AG04450 (cell line): Measurements from ENCODE around the gene DNAJC1. TPM values are rescaled to one million over a fixed set of nuclear protein-coding genes. Genes with fewer than 3 reads are reported as not detected.

Source experiments
- CTCF ChIA-PET: fragments of 300-600, 350-600 bp; formaldehyde crosslinking; extraction: SDS; loops from one replicate; lab custom pipeline; 2022; ENCODE audit warnings: antibody characterized with exemption, inconsistent platforms; lab: Charles Lee
- POLR2A ChIA-PET: fragments of 350-600 bp; formaldehyde crosslinking; extraction: SDS; loops from one replicate; lab custom pipeline; 2021; ENCODE audit warnings: antibody characterized with exemption, inconsistent platforms; lab: Yijun Ruan, JAX
- DNase-seq: peaks from one replicate; pipeline ENCODE4 v3.0.0-alpha.2; 2011; ENCODE audit warnings: low read depth, low spot score
- H3K27ac ChIP-seq: one replicate; pipeline ENCODE4 v1.5.1; 2012; ENCODE audit warnings: low read depth, low read length, control low read depth
- H3K27me3 ChIP-seq: one replicate; pipeline ENCODE4 v1.6.0; 2012; ENCODE audit warnings: low read length; ENCODE audit not compliant: control insufficient read depth, insufficient read depth
- H3K4me3 ChIP-seq: 2 replicates; pipeline ENCODE4 v1.5.1; 2011; ENCODE audit warnings: mild to moderate bottlenecking, low read depth, low read length, control low read depth
- H3K9me3 ChIP-seq: 2 replicates; pipeline ENCODE4 v1.5.1; 2012; ENCODE audit warnings: low read length; ENCODE audit not compliant: control insufficient read depth, insufficient read depth
- CTCF ChIP-seq: IDR thresholded peaks from 2 replicates; pipeline ENCODE4 v1.5.1; 2011; ENCODE audit warnings: low read depth, low read length, control low read depth, inconsistent platforms
- polyA plus RNA-seq: library from polyadenylated mRNA; depleted of rRNA; stranded (reverse); fragments of >200 nt; gene quantifications from 2 replicates; pipeline ENCODE4 v1.2.3, GENCODE V29; 2011

DNAJC1 gene
- polyA plus RNA-seq, 1 experiment, result 21.5 TPM

GRCh38 chr10:21760332-21760731 lies 243.2 kb downstream of the DNAJC1 start:
- ChIA-PET POLR2A (no interaction called here), CTCF (no interaction called here)
- H3K27me3 ChIP-seq, result no peaks in the 10 kb centered on the region
- no peaks in the 10 kb centered on the region for H3K9me3 ChIP-seq
- no peak overlapping the region for H3K27ac ChIP-seq
- no peak overlapping the region for H3K4me3 ChIP-seq
- no peak for TF ChIP-seq CTCF
- DNase-seq, result no peak

GRCh38 chr10:21759232-21759631 lies 244.3 kb downstream of the DNAJC1 start:
- ChIA-PET CTCF (interaction anchor here (1.7 kb wide), 1 partner anchor 195 kb away, joined by 5 read pairs; no protein-coding TSS in a partner anchor), POLR2A (no interaction called here)
- no peak for TF ChIP-seq CTCF
- no peaks in the 10 kb centered on the region for H3K9me3 ChIP-seq
- no peak overlapping the region for H3K4me3 ChIP-seq
- DNase-seq, result no peak
- H3K27me3 ChIP-seq, result no peaks in the 10 kb centered on the region
- no peak overlapping the region for H3K27ac ChIP-seq

- no peak overlapping the region for H3K4me3 ChIP-seq
- no peaks in the 10 kb centered on the region for H3K27me3 ChIP-seq
- no peak for TF ChIP-seq CTCF
- DNase-seq, result no peak
- CTCF ChIA-PET, result interaction anchor here (1.7 kb wide), 1 partner anchor 195 kb away, joined by 5 read pairs; no protein-coding TSS in a partner anchor
- POLR2A ChIA-PET, result no interaction called here
- no peak overlapping the region for H3K27ac ChIP-seq
- H3K9me3 ChIP-seq, result no peaks in the 10 kb centered on the region
Observed at GRCh38 chr10:21758696-21759095, 244.8 kb downstream of the DNAJC1 start.

GRCh38 chr10:21758239-21758638 lies 245.3 kb downstream of the DNAJC1 start:
- Histone ChIP-seq H3K9me3 (no peaks in the 10 kb centered on the region; the same call in 1 of the 2 replicates), H3K27me3 (no peaks in the 10 kb centered on the region), H3K4me3 (no peak overlapping the region), H3K27ac (no peak overlapping the region)
- no peak for DNase-seq
- CTCF ChIA-PET, result interaction anchor here (1.7 kb wide), 1 partner anchor 196 kb away, joined by 5 read pairs; no protein-coding TSS in a partner anchor
- TF ChIP-seq CTCF, result no peak
- POLR2A ChIA-PET, result no interaction called here

GRCh38 chr10:21757185-21757901 lies 246.2 kb downstream of the DNAJC1 start:
- Histone ChIP-seq H3K4me3 (no peak overlapping the region), H3K9me3 (no peaks in the 10 kb centered on the region; the same call in 1 of the 2 replicates), H3K27ac (no peak overlapping the region), H3K27me3 (no peaks in the 10 kb centered on the region)
- DNase-seq, result no peak
- ChIA-PET POLR2A (interaction anchor here (0.6 kb wide), 1 partner anchor 33 kb away, joined by 4 read pairs; no protein-coding TSS in a partner anchor), CTCF (interaction anchor here (0.8 kb wide), 1 partner anchor 26 kb away, joined by 3 read pairs; no protein-coding TSS in a partner anchor)
- no peak for TF ChIP-seq CTCF
